Naive thymus-derived CD4-positive, alpha-beta T cell (primary cell): ENCODE data around the gene TNFSF15. TPM values are rescaled to one million over a fixed set of nuclear protein-coding genes. Genes with fewer than 3 reads are reported as not detected.

Experiments
- ATAC-seq: fragments of 150-1000 bp; cut with Tn5 transposase; 2 replicates; pipeline ENCODE4 v1.10.0; 2021; ENCODE audit warnings: mild to moderate bottlenecking, moderate library complexity
- CTCF ChIA-PET: fragments of 350-600 bp; sonication (Branson Sonifier 250); formaldehyde crosslinking; loops from one replicate; lab custom pipeline; 2021; ENCODE audit warnings: antibody characterized with exemption; lab: Charles Lee
- POLR2A ChIA-PET: fragments of 350-600 bp; sonication (Branson Sonifier 250); formaldehyde crosslinking; loops from one replicate; lab custom pipeline; 2021; ENCODE audit warnings: antibody characterized with exemption, inconsistent platforms; lab: Charles Lee
- DNase-seq, 9 donors: peaks; one replicate each; pipeline versions ENCODE4 v3.0.0 to v3.0.0-alpha.2; 2020 to 2022; ENCODE audit warnings: mixed read lengths in 1 of 9
- H3K27ac ChIP-seq: one replicate; pipeline ENCODE4 v1.7.0; 2013; ENCODE audit warnings: mild to moderate bottlenecking, low read depth, low read length, moderate library complexity
- H3K27me3 ChIP-seq, 2 donors: one replicate each; pipeline ENCODE4 v1.7.0; 2013; ENCODE audit warnings: low read length in 2 of 2, mild to moderate bottlenecking in 2 of 2, moderate library complexity in 2 of 2; ENCODE audit not compliant: control insufficient read depth in 2 of 2, insufficient read depth in 2 of 2
- H3K36me3 ChIP-seq, 3 experiments: 1 replicate in 2 of 3; 2 replicates in 1 of 3; pipeline ENCODE4 v1.7.0; 2013; ENCODE audit warnings: low read length in 3 of 3, mild to moderate bottlenecking in 3 of 3, moderate library complexity in 1 of 3; ENCODE audit not compliant: insufficient read depth in 3 of 3, control insufficient read depth in 2 of 3
- H3K4me1 ChIP-seq, 2 donors: one replicate each; pipeline ENCODE4 v1.7.0; 2013; ENCODE audit warnings: low read length in 2 of 2, mild to moderate bottlenecking in 2 of 2, moderate library complexity in 1 of 2; ENCODE audit not compliant: control insufficient read depth in 2 of 2, insufficient read depth in 2 of 2
- H3K4me3 ChIP-seq: 2 replicates; pipeline ENCODE4 v1.7.0; 2013; ENCODE audit warnings: mild to moderate bottlenecking, low read length
- H3K9me3 ChIP-seq, 3 experiments: 1 replicate in 2 of 3; 2 replicates in 1 of 3; pipeline ENCODE4 v1.7.0; 2013; ENCODE audit warnings: low read length in 3 of 3; ENCODE audit not compliant: control insufficient read depth in 2 of 3
- H3K27ac Mint-ChIP-seq, 9 donors: one replicate each; pipeline ENCODE4 v1.8.0; 2020 to 2022; ENCODE audit warnings: mixed read lengths in 9 of 9, mild to moderate bottlenecking in 8 of 9, moderate library complexity in 5 of 9, inconsistent platforms in 2 of 9
- H3K27me3 Mint-ChIP-seq, 5 donors: one replicate each; pipeline ENCODE4 v1.8.0; 2021 to 2022; ENCODE audit warnings: mixed read lengths in 5 of 5, mild to moderate bottlenecking in 1 of 5
- H3K36me3 Mint-ChIP-seq, 5 donors: one replicate each; pipeline ENCODE4 v1.8.0; 2020 to 2022; ENCODE audit warnings: mixed read lengths in 5 of 5, mild to moderate bottlenecking in 3 of 5, inconsistent platforms in 1 of 5
- H3K4me1 Mint-ChIP-seq, 7 donors: one replicate each; pipeline ENCODE4 v1.8.0; 2020 to 2022; ENCODE audit warnings: mixed read lengths in 7 of 7, mild to moderate bottlenecking in 3 of 7, inconsistent platforms in 1 of 7
- H3K4me3 Mint-ChIP-seq, 10 donors: one replicate each; pipeline ENCODE4 v1.8.0; 2020 to 2022; ENCODE audit warnings: mild to moderate bottlenecking in 10 of 10, mixed read lengths in 10 of 10, moderate library complexity in 6 of 10, inconsistent platforms in 2 of 10
- H3K9me3 Mint-ChIP-seq, 11 donors: one replicate each; pipeline ENCODE4 v1.8.0; 2020 to 2022; ENCODE audit warnings: mixed read lengths in 11 of 11, mild to moderate bottlenecking in 4 of 11, inconsistent platforms in 1 of 11, moderate library complexity in 1 of 11
- intact Hi-C, 2 donors: fragments of 100-400 bp; cut with micrococcal nuclease; formaldehyde crosslinking; loops; one replicate each; pipeline ENCODE4 v1.15.1; 2023
- polyA plus RNA-seq, 2 donors: library from polyadenylated mRNA; unstranded; fragments of 300-500 nt; fragmentation: Illumina TruSeq; gene quantifications; one replicate each; pipeline ENCODE4 v1.2.3, GENCODE V29; 2021
- total RNA-seq, 6 experiments: library from RNA in 5 of 6; stranded (reverse) in 5 of 6; gene quantifications; 1 replicate in 5 of 6; 2 replicates in 1 of 6; pipeline ENCODE4 v1.2.3 and lab custom pipeline; 2021 to 2026

The TNFSF15 gene
- total RNA-seq (1 to 10 TPM in 1 of 5 experiments, under 1 TPM in 1, not detected in 3; 0.44 to 3.8 TPM), polyA plus RNA-seq (not detected), total RNA-seq (lab: John Stamatoyannopoulos, UW) (not detected)

DNA sequence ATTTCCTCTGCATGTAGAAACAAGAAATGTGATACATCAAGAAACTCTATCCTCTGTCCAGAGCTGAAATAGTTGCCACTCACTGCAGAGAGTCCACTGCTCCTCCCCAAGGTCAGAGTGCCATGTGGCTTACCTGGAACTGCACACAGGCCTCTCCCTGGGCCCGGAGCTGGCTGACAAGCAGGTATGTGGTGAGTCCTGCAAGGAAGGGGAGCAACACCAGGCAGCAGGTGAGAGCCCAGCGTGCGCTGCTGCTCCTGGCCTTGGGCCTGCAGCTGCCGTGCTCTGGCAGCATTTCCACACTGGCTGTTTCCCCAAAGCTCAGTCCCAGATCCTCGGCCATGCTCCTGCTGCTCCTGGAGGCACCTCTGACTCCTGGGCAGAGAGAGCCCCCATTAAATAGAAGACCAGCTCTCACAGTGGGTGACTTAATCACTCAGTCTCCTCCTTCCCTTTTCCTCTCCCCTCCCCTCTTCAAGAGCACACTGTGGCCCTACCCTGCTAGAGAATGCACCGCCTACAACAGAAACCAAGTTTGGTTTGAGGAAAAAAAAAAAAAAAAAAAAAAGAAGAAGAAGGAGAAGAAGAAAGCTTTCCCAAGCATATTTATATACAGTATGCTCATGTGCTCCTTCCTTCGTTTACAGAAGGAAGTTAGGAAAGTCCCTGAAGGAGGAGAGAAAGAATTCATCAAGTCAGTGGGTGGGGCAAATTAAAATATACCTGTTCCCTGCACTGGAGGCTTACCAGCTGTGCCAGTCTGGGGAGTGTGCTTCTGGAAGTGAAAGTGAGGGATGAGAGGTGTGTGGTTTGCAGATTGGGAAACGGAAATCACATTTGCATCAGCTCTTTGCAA is at the start of gene TNFSF15:
Gene TNFSF15, minus strand, starts transcription at position 370 of the 856 bp plus-strand sequence. Its CDS starts 27 bp downstream, at position 343.
- no peak within 1 kb of the TSS for H3K4me3 ChIP-seq
- intact Hi-C loops = loop anchor here (2.0 to 5.0 kb wide), 2 partner anchors 93 to 124 kb away; partner anchors contain the start of gene TEX48 (in 1 of the 2)
- H3K9me3 ChIP-seq = no peaks in the 10 kb centered on the region
- CTCF ChIA-PET = interaction anchor here (0.6 to 1.4 kb wide), 4 partner anchors 16 to 101 kb away, joined by 3 to 4 read pairs (median 3); no protein-coding TSS in a partner anchor
- H3K27ac ChIP-seq = no peak within 1 kb of the TSS
- peak within 1 kb of the TSS; percentile 41 to 79 (median 68) for H3K4me3 Mint-ChIP-seq
- H3K27ac Mint-ChIP-seq = peak within 1 kb of the TSS in 7 of 9 donors; percentile 26 to 83 (median 74)
- peak in 2 of 9 donors; percentile 0 to 49 for DNase-seq
- peaks cover 11 to 17% of the 10 kb centered on the region in 2 donors for H3K4me1 ChIP-seq
- ATAC-seq = peak; percentile 67
- H3K9me3 Mint-ChIP-seq = peaks cover 0 to 4% (median 0%) of the 10 kb centered on the region in 11 donors
- H3K36me3 Mint-ChIP-seq = peaks cover 0 to 21% (median 0%) of the 10 kb centered on the region in 5 donors
- H3K4me1 Mint-ChIP-seq = peaks cover 21 to 43% (median 25%) of the 10 kb centered on the region in 7 donors
- POLR2A ChIA-PET = no interaction called here
- H3K36me3 ChIP-seq = no peaks in the 10 kb centered on the region
- H3K27me3 ChIP-seq = no peaks in the 10 kb centered on the region
- H3K27me3 Mint-ChIP-seq = peaks cover 0 to 30% (median 0%) of the 10 kb centered on the region in 5 donors

GRCh38 chr9:114855488-114855887 is 49.6 kb upstream of the TNFSF15 start:
- ATAC-seq = no peak
- Mint-ChIP-seq H3K27ac (no peak overlapping the region), H3K4me3 (no peak overlapping the region), H3K4me1 (peaks cover 8 to 15% (median 11%) of the 10 kb centered on the region in 7 donors), H3K36me3 (peaks cover 0 to 19% (median 5%) of the 10 kb centered on the region in 5 donors), H3K27me3 (peaks cover 0 to 30% (median 0%) of the 10 kb centered on the region in 5 donors), H3K9me3 (peaks cover 0 to 19% (median 3%) of the 10 kb centered on the region in 11 donors)
- intact Hi-C loops = no loop called here
- no peak for DNase-seq
- no peak overlapping the region for H3K27ac ChIP-seq
- CTCF ChIA-PET = interaction anchor here (1.0 kb wide), 1 partner anchor 30 kb away, joined by 5 read pairs; no protein-coding TSS in a partner anchor
- H3K9me3 ChIP-seq = no peaks in the 10 kb centered on the region
- POLR2A ChIA-PET = no interaction called here
- H3K36me3 ChIP-seq = no peaks in the 10 kb centered on the region
- H3K4me1 ChIP-seq = no peaks in the 10 kb centered on the region
- no peak overlapping the region for H3K4me3 ChIP-seq
- no peaks in the 10 kb centered on the region for H3K27me3 ChIP-seq

DNA sequence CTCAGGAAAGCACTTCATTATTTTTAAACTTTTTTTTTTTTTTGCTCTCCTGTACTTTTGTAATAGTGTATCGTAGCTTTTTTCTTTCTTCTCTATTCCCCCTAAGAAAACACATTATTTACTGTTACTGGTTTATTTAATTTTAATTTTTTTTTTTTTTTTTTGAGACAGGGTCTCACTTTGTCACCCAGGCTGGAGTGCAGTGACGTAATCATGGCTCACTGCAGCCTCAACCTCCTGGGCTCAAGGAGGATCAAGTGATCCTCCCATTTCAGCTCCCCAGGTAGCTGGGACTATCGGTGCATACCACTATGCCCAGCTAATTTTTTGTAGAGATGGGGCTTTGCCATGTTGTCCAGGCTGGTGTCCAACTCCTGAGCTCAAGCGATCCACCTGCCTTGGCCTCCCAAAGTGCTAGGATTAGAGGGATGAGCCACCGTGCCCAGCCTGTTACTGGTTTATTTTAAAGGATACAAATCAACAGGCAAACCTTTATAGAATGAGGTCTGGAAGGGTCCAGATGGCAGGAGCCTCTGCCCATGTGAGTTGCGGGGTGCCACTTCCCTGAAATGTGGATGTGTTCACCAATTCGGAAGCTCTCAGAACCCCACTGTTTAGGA is 49.0 kb upstream of the TNFSF15 start:
- H3K27me3 Mint-ChIP-seq = peaks cover 0 to 26% (median 0%) of the 10 kb centered on the region in 5 donors
- CTCF ChIA-PET = interaction anchor here (1.0 kb wide), 1 partner anchor 29 kb away, joined by 5 read pairs; no protein-coding TSS in a partner anchor
- intact Hi-C loops = no loop called here

DNA sequence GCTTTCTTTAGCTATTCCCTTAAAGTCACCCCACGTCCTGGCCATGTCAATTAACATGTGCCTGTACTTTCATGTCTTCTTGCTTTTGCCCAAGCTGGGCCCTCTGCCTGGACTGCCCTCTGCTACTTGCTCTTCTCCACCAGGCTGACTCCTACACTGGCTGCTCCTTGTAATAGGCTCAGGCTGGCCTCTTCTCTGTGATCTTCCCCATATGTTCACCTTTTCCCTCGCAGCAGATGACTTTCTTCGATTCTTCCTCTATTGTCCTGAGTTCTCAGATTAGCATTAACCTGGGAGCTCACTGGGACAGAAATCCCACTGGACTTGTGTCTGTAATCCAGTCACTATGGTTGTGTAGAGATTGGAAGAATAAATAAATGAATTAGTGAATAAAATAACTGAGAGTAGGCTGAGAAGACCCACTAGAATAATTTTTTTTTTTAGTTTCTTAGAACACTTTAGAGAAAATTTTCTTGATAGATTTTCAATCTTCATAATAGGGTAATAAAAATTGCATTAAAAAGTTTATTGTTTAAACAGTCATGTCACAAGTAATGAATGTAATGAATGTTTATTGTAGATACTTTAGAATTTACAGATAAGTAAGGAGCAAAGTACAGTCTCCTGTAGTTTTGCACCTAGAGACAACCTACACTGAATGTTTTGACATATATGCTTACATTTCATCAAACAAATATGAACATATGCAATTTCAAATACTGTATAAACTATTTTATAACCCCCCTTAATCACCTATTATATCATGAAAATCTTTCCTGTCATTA is 47.4 kb upstream of the TNFSF15 start:
- no peaks in the 10 kb centered on the region for H3K27me3 ChIP-seq
- Mint-ChIP-seq H3K36me3 (peaks cover 0 to 13% (median 0%) of the 10 kb centered on the region in 5 donors), H3K27ac (no peak overlapping the region), H3K27me3 (peaks cover 0 to 17% (median 0%) of the 10 kb centered on the region in 5 donors), H3K4me3 (no peak overlapping the region), H3K9me3 (peaks cover 0 to 13% (median 0%) of the 10 kb centered on the region in 11 donors), H3K4me1 (peaks cover 8 to 13% (median 10%) of the 10 kb centered on the region in 7 donors)
- POLR2A ChIA-PET = no interaction called here
- no peaks in the 10 kb centered on the region for H3K36me3 ChIP-seq
- CTCF ChIA-PET = no interaction called here
- no peak for DNase-seq
- H3K27ac ChIP-seq = no peak overlapping the region
- intact Hi-C loops = no loop called here
- no peak for ATAC-seq
- H3K4me3 ChIP-seq = no peak overlapping the region
- no peaks in the 10 kb centered on the region for H3K4me1 ChIP-seq
- H3K9me3 ChIP-seq = no peaks in the 10 kb centered on the region

More for the DNA sequence above, 49.0 kb upstream of the TNFSF15 start:
- POLR2A ChIA-PET = no interaction called here
- no peaks in the 10 kb centered on the region for H3K4me1 ChIP-seq
- Mint-ChIP-seq H3K36me3 (peaks cover 0 to 19% (median 5%) of the 10 kb centered on the region in 5 donors), H3K9me3 (peaks cover 0 to 19% (median 3%) of the 10 kb centered on the region in 11 donors), H3K27ac (no peak overlapping the region), H3K4me1 (peaks cover 8 to 13% (median 10%) of the 10 kb centered on the region in 7 donors), H3K4me3 (no peak overlapping the region)
- H3K27me3 ChIP-seq = no peaks in the 10 kb centered on the region
- no peak overlapping the region for H3K27ac ChIP-seq
- ATAC-seq (no peak), DNase-seq (no peak)
- no peaks in the 10 kb centered on the region for H3K9me3 ChIP-seq
- no peaks in the 10 kb centered on the region for H3K36me3 ChIP-seq
- no peak overlapping the region for H3K4me3 ChIP-seq

DNA sequence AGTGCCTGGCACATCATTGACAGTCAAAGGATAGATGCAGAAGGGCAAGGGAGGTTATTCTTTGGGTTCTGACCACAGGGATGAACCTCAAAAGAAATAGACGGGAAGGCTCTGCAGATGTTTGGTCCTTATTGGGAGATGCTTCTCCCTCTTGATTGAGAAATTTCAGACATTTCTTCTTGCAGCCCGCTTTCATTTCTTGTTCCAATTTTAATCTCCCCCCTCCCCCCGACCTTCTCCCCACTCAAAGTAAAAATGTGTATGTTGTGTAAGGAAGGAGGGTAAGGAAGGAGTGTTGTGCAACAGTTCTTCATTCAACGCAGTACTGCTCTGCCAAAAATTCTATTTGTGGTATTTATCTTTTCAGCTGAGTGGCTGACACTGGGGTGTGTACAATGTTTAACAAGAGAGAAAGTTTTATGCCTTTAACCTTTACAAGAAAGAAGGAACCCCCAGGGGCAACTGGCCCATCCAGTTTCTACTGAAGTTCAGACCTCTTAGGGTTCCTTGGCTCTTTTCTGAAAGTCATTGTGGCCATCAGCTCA is 46.3 kb upstream of the TNFSF15 start:
- DNase-seq (no peak), ATAC-seq (peak; percentile 32)
- Mint-ChIP-seq H3K4me1 (peaks cover 8 to 13% (median 10%) of the 10 kb centered on the region in 7 donors), H3K27ac (no peak overlapping the region), H3K36me3 (peaks cover 0 to 12% (median 0%) of the 10 kb centered on the region in 5 donors), H3K9me3 (peaks cover 0 to 10% (median 0%) of the 10 kb centered on the region in 11 donors), H3K4me3 (no peak overlapping the region), H3K27me3 (peaks cover 0 to 11% (median 0%) of the 10 kb centered on the region in 5 donors)
- Histone ChIP-seq H3K4me3 (no peak overlapping the region), H3K4me1 (no peaks in the 10 kb centered on the region), H3K36me3 (no peaks in the 10 kb centered on the region), H3K27ac (no peak overlapping the region), H3K27me3 (no peaks in the 10 kb centered on the region), H3K9me3 (no peaks in the 10 kb centered on the region)
- ChIA-PET CTCF (no interaction called here), POLR2A (no interaction called here)
- intact Hi-C loops = no loop called here
